SIG-M5 treated with dmso at 0.1 percent for 504 hours (cell line): ENCODE results near the gene CIROP.

ENCODE experiments used
- DNase-seq: peaks from one replicate; lab custom pipeline; 2025; ENCODE audit not compliant: unreplicated experiment; lab: John Stamatoyannopoulos, UW

The CIROP gene, protein sequence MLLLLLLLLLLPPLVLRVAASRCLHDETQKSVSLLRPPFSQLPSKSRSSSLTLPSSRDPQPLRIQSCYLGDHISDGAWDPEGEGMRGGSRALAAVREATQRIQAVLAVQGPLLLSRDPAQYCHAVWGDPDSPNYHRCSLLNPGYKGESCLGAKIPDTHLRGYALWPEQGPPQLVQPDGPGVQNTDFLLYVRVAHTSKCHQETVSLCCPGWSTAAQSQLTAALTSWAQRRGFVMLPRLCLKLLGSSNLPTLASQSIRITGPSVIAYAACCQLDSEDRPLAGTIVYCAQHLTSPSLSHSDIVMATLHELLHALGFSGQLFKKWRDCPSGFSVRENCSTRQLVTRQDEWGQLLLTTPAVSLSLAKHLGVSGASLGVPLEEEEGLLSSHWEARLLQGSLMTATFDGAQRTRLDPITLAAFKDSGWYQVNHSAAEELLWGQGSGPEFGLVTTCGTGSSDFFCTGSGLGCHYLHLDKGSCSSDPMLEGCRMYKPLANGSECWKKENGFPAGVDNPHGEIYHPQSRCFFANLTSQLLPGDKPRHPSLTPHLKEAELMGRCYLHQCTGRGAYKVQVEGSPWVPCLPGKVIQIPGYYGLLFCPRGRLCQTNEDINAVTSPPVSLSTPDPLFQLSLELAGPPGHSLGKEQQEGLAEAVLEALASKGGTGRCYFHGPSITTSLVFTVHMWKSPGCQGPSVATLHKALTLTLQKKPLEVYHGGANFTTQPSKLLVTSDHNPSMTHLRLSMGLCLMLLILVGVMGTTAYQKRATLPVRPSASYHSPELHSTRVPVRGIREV

DNA sequence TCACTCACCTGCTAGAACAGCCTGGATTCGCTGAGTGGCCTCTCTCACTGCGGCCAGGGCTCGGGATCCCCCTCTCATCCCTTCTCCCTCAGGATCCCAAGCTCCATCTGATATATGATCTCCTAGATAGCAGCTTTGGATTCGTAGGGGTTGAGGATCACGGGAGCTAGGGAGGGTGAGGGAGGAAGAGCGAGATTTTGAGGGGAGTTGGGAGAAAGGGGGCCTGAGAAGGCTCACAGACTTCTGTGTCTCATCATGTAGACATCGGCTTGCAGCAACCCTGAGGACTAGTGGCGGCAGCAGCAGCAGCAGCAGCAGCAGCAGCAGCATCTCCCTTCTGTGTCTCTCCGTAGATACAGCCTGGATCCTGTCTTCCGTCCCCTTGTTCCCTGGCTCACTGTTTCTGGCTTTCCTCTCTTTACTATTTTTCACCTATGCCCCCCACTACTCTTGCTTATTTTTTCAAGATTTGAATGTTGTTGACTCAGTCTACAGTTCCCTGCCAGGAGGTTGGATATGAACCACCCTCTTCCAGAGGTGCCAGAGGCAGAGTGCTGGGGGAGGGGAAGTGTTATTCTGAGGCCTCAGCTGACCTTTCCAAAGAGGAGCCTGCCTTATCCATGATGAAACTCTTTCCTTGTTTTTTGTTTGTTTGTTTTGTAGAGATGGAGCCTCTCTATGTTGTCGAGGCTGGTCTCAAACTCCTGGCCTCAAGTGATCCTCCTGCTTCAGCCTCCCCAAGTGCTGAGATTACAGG lies at the start of gene CIROP:
Gene CIROP (minus strand): TSS at position 399 of the 757 bp plus-strand sequence. CDS start 69 bp downstream, at position 330.
- DNase-seq = no peak

DNA sequence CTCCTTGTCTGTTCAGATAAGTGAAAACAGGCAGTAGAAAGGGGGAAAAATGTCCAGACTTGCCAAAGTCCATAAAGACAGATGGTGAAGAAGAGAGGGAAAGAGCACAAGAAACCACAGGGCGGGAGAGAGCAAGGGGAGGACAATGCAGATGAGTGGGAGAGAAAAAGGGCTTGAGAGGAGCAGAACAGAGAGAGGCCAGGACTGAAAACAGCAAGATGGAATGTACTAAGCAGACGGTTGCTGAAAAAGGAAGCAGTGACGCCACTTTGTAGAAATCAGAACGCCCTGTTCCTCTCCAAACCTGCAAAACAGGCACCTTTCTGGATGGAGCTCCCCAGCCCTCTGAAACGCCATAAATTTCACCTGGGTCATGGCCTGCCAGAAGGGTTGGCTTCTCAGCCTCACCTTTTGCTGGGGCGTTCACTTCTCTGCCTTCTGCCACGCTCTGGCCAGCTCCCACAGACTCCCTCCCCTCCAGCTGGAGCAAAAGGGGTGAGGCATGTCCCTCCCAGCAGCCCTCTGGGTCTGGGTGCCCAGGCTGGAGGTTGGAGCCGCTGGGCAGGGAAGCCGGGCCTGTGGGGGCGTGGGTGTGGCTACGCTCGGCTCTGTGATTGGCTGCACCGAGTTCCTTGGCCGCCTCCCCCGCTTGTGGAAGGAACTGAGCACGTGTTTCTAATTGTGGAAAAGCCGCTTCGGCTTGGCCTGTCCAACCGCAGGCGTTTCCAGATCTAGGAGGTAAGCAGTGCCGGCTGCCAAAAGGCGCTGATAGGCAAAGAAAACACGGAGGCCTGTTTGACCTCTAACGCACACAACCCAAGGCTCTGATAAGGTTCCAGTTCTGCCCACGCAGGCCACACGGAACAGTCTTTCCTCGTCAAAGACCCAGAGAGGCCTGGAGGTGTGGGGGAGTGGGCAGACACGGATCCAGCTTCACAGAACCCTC lies 49.3 kb upstream of the CIROP start:
- DNase-seq = no peak

DNA sequence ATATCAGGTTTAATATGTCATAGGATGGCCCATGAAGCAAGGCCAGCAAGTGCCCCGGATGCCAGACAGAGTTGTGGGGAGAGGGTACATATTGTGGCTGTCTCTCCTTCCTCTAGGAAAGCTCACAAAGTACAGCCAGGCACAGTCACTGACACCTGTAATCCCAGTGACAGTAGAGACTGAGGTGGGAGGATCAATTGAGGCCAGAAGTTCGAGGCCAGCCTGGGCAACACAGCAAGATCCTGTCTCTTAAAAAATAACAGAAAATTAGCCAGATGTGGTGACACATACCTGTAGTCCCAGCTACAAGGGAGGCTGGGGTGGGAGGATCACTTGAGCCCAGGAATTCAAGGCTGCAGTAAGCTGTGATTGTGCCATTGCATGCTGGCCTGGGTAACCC lies 46.6 kb upstream of the CIROP start:
- no peak for DNase-seq

DNA sequence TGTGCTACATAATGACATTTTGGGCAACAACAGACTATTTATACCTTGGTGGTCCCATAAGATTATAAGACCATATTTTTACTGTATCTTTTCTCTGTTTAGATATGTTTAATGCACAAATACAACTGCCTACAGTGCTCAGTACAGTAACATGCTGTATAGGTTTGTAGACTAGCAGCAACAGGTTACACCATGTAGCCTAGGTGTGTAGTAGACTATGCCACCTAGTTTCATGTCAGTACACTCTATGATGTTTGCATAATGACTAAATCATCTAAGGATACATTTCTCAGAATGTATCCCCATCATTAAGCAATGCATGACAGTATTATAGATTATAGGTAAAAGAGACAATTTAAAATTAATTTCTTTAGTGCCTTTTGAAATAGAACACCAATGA lies 45.0 kb upstream of the CIROP start:
- DNase-seq = no peak

DNA sequence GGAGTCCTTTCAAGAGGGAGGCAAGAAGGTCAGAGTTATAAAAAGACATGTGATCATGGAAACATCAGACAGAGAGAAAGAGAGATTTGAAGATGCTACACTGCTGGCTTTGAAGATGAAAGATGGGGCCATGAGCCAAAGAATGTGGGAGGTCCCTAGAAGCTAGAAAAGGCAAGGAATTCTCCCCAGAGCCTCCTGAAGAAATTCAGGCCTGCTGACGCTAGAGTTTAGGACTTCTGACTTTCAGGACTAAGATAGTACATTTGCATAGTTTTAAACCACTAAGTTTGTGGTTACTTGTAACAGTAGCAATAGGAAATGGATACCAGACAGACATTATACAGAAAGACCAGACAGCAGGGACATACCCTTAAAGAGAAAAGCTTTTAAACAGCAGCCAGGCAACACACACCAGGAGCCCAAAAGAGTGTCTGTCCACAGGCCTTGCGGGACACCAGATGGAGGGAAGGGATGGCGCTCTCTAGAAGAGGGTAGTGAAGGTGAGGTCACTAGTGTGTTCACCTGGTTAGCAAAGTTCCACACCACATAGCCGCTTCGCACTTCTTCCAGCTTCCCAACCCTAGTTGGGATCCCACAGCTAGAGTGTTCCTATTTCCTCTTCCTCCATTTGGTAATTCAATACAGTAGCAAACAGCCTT lies 43.9 kb upstream of the CIROP start:
- no peak for DNase-seq

DNA sequence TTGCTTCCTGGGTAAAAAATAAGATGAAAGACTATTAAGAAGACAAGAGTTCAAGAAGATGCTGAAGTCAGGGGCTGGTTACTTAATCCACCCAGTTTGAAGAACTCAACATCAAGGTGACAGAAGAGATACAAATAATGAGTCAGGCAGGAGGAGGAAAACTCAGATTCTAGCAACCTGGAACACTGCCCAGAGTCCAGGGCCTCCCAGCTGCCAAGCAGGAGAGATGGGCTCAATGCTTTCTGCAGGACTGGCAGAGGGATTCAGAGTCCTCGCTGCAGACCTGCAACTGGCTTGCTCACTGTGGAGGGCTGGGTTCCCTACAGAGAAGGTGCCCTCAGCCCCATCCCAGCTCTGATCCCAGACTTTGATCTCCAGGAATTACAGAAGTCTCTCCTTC lies 42.9 kb upstream of the CIROP start:
- no peak for DNase-seq

DNA sequence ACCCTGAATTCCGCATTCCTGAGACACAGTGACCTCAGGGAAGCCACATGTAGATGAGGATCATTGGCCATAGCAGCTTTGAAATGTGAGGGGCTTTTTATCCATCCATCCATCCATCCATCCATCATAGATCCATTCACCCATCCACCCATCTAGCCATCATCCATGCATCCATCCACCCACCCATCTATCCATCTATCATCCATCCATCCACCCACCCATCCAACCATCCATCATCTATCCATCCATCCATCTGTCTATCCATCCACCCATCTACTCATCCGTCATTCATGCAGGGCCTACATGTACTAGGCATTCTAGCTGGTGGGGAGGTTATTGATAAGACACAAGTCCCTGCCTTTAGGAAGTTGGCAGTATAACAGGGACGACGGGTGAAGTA lies 42.2 kb upstream of the CIROP start:
- DNase-seq = no peak

DNA sequence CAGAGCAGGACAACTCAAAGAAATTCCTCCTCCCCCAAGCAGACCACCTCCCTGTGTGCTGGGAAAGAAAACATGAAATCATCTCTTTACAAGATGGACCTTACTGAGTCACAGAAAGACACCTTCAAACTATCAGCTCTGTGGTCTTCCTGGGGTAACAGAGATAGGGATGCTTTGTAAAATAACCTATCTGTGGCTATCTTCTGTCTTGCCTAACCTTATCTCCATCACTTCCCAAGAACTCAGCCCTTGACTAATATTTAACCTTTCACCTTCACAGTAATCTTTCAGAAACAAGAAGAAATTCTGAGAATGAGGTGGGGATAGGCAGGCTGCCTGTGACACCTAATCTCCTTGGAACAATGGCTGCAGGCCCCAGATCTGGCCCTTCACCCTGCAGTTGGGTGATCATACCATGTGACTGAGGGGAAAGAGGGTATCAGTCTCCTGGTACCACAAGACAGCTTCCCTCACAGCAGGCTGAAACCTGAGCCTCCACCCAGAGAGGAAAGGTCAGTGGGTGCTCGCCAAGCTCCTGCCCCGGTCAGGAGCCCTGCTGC lies 41.6 kb upstream of the CIROP start:
- no peak for DNase-seq

DNA sequence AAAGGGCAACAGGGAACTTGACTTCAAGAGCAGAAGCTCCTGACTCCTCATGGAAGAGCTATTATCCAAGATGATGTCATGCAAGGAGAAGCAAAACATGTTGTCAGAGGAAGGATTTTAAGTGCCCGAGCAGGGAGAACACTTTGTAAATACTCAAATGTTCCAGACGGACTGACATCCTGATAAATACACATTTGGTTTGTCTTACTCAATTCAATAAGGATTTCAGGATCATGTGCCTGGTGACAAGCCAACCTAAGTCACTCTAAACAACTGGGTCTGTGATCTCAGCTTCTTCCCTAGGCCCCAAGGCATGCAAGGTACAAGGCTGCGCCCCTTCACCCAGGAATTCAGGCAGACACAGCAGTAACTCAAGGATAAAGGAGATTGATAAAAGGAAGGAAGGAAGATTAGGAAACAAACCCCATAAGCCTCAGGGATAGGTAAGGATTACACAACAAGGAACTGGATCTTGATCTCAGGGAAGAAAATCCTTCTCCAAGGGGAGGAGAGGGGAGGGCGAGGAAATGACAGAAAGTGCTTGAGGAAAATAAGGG lies 41.1 kb upstream of the CIROP start:
- DNase-seq = no peak

DNA sequence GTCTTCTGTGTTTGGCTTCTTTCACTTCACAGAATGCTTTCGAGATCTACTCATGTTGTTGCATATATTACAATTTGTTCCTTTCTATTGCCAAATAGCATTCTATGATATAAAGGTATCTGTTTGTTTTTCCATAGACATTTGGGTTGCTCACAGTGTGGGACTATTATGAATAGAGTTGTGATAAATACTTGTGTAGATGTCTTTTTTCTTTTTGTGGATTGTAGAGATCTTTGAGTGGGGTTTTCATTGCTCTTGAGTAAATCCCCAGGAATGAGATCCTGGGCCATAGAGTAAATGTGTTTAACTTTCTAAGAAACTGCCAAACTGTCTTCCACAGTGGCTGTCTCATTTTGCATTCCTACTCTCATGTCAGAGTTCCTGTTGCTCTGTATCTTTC lies 39.1 kb upstream of the CIROP start:
- no peak for DNase-seq

DNA sequence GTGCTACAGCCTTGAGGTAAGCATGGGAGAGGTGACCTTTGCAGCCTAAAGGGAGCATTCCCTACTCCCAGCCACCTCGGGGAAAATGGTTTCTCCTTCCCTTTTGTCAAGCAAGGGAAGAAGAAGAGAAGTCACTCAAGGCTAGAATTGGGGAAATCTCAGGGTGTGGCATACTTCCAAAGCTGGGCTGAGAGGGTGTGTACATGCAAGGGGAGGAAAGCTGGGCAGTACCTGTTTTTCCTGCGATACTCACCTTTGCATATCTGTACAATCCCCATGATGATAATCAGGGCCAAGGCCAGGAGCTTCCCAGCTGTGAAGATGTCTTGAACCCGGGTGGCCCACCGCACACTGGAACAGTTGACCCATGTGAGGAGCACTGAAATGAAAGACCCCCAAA lies 38.0 kb upstream of the CIROP start:
- no peak for DNase-seq

DNA sequence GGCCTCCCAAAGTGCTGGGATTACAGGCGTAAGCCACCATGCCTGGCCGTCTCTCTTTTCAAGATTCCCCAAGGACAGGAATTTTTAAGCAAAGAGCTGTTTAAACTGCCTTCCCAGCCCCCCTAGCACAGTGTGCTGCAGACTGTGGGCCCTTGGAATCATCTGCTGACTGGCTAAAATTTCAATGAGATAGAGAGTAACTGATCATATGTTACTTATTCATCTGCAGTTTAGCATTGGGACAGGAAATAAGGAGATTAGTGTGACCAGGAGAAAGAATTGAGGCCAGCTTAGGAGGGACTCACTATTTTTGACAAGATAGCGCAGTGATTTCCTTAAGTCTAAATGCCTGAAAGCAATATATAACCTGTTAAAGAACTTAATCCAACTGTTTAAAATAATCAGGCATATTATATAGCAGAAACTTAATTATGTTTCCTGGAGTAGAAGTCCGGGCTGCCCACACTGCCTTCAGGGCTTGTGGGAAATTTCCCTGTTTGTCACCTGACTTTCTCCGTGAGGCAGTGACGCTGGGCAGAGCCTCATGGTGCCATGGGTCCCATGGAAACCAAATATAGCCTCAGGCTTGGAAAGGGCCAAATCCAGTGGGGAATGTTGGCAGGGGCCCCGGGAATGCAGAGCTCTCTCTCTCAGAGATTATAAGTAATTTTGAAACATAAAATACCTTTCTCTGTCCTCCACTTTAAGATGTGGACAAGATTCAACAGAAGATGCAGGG lies 37.1 kb upstream of the CIROP start:
- peak; percentile 38 for DNase-seq

DNA sequence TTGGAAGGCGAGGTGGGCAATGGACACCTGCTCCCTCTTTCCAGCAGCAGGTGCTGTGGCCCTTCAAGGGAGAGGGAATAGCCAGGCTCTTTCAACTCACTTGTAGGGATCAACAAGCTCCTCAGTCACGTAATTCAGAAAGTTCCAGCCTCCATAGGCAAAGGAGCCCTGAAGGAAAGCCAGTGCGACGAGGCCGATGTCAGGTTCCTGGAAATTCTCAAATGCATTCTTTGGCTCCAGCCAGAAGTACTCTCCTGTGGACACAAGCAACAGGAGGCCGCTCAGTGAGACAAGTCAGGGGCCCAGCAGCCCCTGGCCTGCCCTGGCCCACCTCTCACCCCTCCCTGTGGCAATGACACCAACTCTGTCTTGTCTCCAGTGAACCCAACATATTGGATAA lies 35.6 kb upstream of the CIROP start:
- no peak for DNase-seq

DNA sequence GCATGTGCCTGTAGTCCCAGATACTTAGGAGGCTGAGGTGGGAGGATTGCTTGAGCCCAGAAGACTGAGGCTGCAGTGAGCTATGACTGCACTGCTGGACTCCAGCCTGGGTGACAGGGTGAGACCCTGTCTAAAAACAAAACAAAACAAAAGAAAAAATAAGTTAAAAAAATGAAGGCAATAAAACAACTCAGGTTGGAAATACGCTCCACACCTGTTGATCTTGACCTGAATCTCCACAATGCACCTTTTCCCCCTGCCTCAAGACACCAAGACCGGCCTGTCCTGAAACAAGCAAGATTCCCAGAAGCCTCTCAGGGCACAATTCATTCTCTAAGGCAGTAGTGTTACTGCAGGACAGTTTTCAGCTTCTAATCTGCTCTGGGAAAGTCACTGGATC lies 35.1 kb upstream of the CIROP start:
- DNase-seq = no peak

DNA sequence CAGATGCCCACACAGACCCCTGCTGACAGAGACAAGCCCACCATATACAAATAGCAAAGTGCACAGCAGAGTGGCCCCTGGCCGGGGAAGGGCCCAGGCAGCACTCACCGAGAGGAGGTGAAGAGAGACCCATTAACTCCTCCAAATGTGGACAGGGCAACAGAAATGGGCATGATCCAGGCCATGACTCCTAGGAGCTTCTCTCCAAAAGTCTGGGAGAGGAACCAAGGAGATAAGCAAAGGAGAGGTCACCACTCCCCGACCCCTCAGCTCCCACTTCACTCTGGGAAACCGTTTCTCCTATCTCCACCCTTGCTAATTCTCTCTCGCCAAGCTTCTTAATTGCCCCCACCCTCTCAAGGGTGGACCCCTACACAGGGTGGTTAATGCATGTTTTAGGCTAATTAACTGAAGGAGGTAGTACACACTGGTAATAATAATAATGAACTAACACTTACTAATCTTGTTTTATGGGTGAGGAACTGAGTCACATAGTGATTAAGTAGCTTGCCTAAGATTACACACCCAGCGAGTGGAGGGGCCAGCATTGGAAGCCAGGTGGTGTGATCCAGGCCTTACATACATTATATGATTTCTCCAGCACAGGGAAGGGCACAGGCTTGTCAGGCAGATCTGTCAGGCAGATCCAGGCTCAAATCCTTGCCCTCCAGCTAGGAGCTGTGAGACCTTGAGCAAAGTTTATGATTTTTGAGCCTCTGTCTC lies 33.2 kb upstream of the CIROP start:
- DNase-seq = no peak

DNA sequence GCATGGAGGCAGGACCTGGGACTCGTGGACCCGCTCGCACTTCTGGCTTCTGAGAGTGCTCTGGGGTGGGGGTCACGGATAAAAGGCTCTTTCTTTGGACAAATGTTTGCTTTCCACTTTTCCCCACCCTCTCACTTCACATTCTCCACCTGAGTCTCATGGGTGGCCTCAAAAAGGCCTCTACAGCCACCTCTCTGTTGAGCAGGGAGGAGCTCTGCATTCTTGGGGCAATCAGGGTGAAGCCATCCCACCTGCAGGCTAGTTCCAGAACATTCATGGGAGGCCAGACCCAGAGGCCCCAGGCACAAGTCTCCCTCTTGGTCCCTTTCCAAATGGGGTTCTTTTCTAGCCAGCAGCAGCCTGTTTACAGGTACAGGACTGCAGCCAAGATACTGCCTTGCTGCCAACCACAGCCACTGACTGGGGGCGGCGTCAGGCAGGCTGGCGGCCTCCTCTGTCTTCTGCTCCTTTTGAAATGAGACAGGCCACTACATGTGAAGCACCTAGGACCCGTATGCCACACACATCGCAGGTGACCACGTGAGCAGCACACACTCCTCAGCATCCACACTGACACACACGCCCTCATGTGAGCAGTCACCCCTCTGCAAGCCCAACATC lies 32.5 kb upstream of the CIROP start:
- DNase-seq = no peak

DNA sequence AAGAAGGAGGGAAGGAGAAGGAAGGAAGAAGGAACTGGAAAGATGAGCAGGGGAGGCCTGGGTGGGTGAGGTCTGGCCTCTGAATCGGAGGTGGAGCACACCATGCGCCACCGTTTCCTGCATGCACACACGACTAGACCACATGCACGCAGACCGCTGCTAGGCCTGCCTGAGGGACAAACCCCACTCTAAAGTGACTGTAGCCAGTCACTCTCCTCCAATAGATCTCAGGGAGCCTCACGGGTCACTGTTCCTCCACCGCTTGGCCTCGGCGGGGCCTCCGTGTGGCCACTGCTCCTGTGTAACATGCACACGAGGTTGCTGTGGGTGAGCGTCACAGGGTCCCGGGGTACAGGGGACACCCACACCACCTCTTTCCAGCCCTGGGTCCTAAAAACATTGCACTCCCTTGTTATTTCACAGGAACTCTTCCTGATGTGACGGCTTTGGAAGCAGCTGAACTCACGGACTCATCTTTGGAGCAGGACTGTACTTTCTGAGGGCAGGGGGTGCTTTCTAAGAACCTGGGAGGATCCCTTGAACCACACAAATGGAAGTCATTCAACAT lies 31.9 kb upstream of the CIROP start:
- no peak for DNase-seq
